Measurements from ENCODE around the gene DGKI. TPM values are rescaled to one million over a fixed set of nuclear protein-coding genes. Genes with fewer than 3 reads are reported as not detected.

DGKI gene
- total and polyA plus RNA-seq, 2 of the 4 experiments (the other 2 are of a cell fraction), result 3.9 to 15.8 TPM

DNA sequence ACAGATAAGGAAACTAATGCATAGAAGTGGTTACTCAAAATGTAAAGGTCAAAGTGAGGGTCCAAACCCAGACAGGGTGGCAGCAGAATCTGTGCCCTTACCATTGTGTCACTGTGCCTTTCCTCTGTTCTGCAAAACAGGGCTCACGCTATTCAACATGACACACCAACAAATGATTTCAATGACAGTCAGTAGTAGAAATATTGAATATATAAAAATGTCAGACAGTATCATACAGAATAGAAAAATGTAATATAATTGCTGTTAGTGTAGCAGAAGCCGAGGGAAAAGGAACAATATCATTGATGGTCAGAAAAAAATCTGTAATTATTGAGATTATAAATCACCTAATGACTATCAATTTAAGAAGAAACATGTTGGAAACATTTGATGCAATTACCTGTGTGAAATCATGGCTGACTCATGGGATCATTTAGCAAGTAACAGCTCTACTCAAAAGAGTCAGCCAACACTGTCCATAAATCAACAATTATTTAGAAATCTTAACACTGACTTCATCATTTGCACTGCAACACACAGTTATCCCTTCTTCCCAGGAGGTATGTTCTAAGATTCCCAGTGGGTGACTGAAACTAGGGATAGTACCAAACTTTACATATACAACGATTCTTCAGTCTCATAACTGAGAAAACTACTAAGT is 198.7 kb downstream of the DGKI start:
- H4K20me1 ChIP-seq (ENCODE audit: insufficient read depth, low read length), result no peaks in the 10 kb centered on the region
- H3K4me2 ChIP-seq (ENCODE audit: low read depth, low read length), result no peak overlapping the region
- no peaks in the 10 kb centered on the region for H3K79me1 ChIP-seq (ENCODE audit: low read depth in 1 of 2, low read length in 2 of 2)
- no peak overlapping the region for H3K18ac ChIP-seq (ENCODE audit: low read depth, low read length)
- in situ Hi-C loops (cut with MboI; ENCODE audit: low sequenced_read_pairs), result no loop called here
- H2BK5ac ChIP-seq (ENCODE audit: low read depth, low read length, poor library complexity, severe bottlenecking), result no peak overlapping the region
- no peak overlapping the region for H2BK15ac ChIP-seq (ENCODE audit: low read depth, low read length)
- H3K4ac ChIP-seq (ENCODE audit: low read depth, low read length), result no peak overlapping the region
- H4K91ac ChIP-seq (ENCODE audit: insufficient read depth, low read depth, low read length), result no peak overlapping the region
- H3K27ac ChIP-seq (ENCODE audit: insufficient read depth, low read length), result no peak overlapping the region
- intact Hi-C loops (cut with micrococcal nuclease), result no loop called here
- H2BK120ac ChIP-seq (ENCODE audit: low read depth, low read length), result no peak overlapping the region
- no CpG with 5 or more reads among the region's 3 CpGs for WGBS, 2 experiments (ENCODE audit: extremely low coverage in 2 of 2, insufficient read length in 1 of 2)
- CTCF ChIA-PET, result interaction anchor here (1.3 kb wide), 1 partner anchor 354 kb away, joined by 3 read pairs; the partner anchor contains the start of gene CREB3L2
- H3K36me3 ChIP-seq (ENCODE audit: control insufficient read depth, insufficient read depth, low read length), result no peaks in the 10 kb centered on the region
- no peak overlapping the region for H3K14ac ChIP-seq (replicated peaks; ENCODE audit: low read depth, low read length)
- no peak overlapping the region for H2AFZ ChIP-seq (replicated peaks; ENCODE audit: low read length, poor library complexity)
- no peak overlapping the region; the same call in 1 of the 2 replicates for H2AK5ac ChIP-seq (ENCODE audit: low read depth, low read length)
- H3K9me1 ChIP-seq (ENCODE audit: insufficient read depth, low read length), result peaks cover 7% of the 10 kb centered on the region
- dilution Hi-C loops (cut with HindIII; ENCODE audit: low sequenced_read_pairs, unreplicated experiment), result no loop called here
- BruUV-seq (replicated peaks), result no TSS peak
- H3K56ac ChIP-seq (ENCODE audit: extremely low read depth, insufficient read depth, low read length), result no peak overlapping the region; the same call in 1 of the 2 replicates
- no peak overlapping the region for H4K5ac ChIP-seq (ENCODE audit: low read depth, low read length)
- no peaks in the 10 kb centered on the region for H3K9me3 ChIP-seq (ENCODE audit: control insufficient read depth, insufficient read depth, low read length)
- peak; percentile 16 for DNase-seq
- no peak overlapping the region for H3K23ac ChIP-seq (ENCODE audit: low read depth, low read length)
- H2BK20ac ChIP-seq (ENCODE audit: low read depth, low read length), result no peak overlapping the region
- no peak for ATAC-seq (ENCODE audit: low read depth)
- H3K27me3 ChIP-seq (ENCODE audit: control insufficient read depth, insufficient read depth, low read length), result peaks cover 4% of the 10 kb centered on the region
- no peak overlapping the region for H4K8ac ChIP-seq (ENCODE audit: low read depth in 2 of 2, low read length in 2 of 2)
- TF ChIP-seq CEBPB (IDR thresholded peaks at IDR 0.05; ENCODE audit: low read depth, low read length) (no peak), CTCF (conservative IDR thresholded peaks at IDR 0.05; ENCODE audit: low read depth, low read length) (no peak), MAZ (IDR thresholded peaks at IDR 0.05; ENCODE audit: borderline replicate concordance, low read depth, low read length) (no peak), MXI1 (IDR thresholded peaks at IDR 0.05; ENCODE audit: borderline replicate concordance, low read depth, low read length) (no peak), RCOR1 (IDR thresholded peaks at IDR 0.05; ENCODE audit: insufficient replicate concordance, low read length) (no peak), BHLHE40 (IDR thresholded peaks at IDR 0.05; ENCODE audit: low read depth, low read length) (no peak), FOS (IDR thresholded peaks at IDR 0.05; ENCODE audit: low read depth, low read length) (no peak), NFE2L2 (IDR thresholded peaks at IDR 0.05; ENCODE audit: low read depth, low read length) (no peak)
- TF ChIP-seq, protein P1, sequence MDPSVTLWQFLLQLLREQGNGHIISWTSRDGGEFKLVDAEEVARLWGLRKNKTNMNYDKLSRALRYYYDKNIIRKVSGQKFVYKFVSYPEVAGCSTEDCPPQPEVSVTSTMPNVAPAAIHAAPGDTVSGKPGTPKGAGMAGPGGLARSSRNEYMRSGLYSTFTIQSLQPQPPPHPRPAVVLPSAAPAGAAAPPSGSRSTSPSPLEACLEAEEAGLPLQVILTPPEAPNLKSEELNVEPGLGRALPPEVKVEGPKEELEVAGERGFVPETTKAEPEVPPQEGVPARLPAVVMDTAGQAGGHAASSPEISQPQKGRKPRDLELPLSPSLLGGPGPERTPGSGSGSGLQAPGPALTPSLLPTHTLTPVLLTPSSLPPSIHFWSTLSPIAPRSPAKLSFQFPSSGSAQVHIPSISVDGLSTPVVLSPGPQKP (IDR thresholded peaks at IDR 0.05; ENCODE audit: borderline replicate concordance, low read depth, low read length), result no peak
- TF ChIP-seq, protein P2, sequence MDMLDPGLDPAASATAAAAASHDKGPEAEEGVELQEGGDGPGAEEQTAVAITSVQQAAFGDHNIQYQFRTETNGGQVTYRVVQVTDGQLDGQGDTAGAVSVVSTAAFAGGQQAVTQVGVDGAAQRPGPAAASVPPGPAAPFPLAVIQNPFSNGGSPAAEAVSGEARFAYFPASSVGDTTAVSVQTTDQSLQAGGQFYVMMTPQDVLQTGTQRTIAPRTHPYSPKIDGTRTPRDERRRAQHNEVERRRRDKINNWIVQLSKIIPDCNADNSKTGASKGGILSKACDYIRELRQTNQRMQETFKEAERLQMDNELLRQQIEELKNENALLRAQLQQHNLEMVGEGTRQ (IDR thresholded peaks at IDR 0.05; ENCODE audit: low read depth, low read length), result no peak
- no peak overlapping the region for H3K4me3 ChIP-seq (ENCODE audit: insufficient read depth, low read depth, low read length)
- no peak overlapping the region for H2AK9ac ChIP-seq (replicated peaks; ENCODE audit: low read depth, low read length, poor library complexity)
- H3K9ac ChIP-seq (ENCODE audit: low read depth, low read length), result no peak overlapping the region
- peaks cover 3% of the 10 kb centered on the region for H3K4me1 ChIP-seq (ENCODE audit: control insufficient read depth, insufficient read depth, low read length)
- POLR2A ChIA-PET (ENCODE audit: unreplicated experiment), result no interaction called here
